Endodermal cell (in vitro differentiated cells): Measurements from ENCODE around the gene FFAR3. TPM values are rescaled to one million over a fixed set of nuclear protein-coding genes. Genes with fewer than 3 reads are reported as not detected.

ENCODE experiments used
- DNase-seq: peaks from one replicate; pipeline ENCODE4 v3.0.0-alpha.2; 2017
- H3K27ac ChIP-seq: 2 replicates; pipeline ENCODE4 v1.5.1; 2013; ENCODE audit warnings: mild to moderate bottlenecking, low read depth, low read length, moderate library complexity
- H3K27me3 ChIP-seq: 2 replicates; pipeline ENCODE4 v1.6.1; 2013; ENCODE audit warnings: mild to moderate bottlenecking, low read length, moderate library complexity; ENCODE audit not compliant: insufficient read depth, control insufficient read depth, poor library complexity, severe bottlenecking
- H3K36me3 ChIP-seq: 2 replicates; pipeline ENCODE4 v1.7.0; 2013; ENCODE audit warnings: mild to moderate bottlenecking, low read length, moderate library complexity; ENCODE audit not compliant: control insufficient read depth, insufficient read depth
- H3K4me1 ChIP-seq: one replicate; pipeline ENCODE4 v1.7.0; 2013; ENCODE audit warnings: low read length; ENCODE audit not compliant: control insufficient read depth, insufficient read depth
- H3K4me3 ChIP-seq: 2 replicates; pipeline ENCODE4 v1.5.1; 2013; ENCODE audit warnings: mild to moderate bottlenecking, low read length, moderate library complexity
- H3K9ac ChIP-seq: 2 replicates; pipeline ENCODE4 v1.6.1; 2013; ENCODE audit warnings: mild to moderate bottlenecking, low read length, moderate library complexity; ENCODE audit not compliant: poor library complexity, severe bottlenecking; ENCODE audit errors: extremely low read depth
- H3K9me3 ChIP-seq: 2 replicates; pipeline ENCODE4 v1.6.1; 2013; ENCODE audit warnings: mild to moderate bottlenecking, low read length, moderate library complexity; ENCODE audit not compliant: control insufficient read depth
- H3K27ac Mint-ChIP-seq: 2 replicates; pipeline ENCODE4 v1.8.0; 2020; ENCODE audit warnings: mixed read lengths
- H3K27me3 Mint-ChIP-seq: 2 replicates; pipeline ENCODE4 v1.8.0; 2021; ENCODE audit warnings: mild to moderate bottlenecking, mixed read lengths; ENCODE audit not compliant: insufficient read depth
- H3K36me3 Mint-ChIP-seq: 2 replicates; pipeline ENCODE4 v1.8.0; 2020; ENCODE audit warnings: low read depth, mixed read lengths
- H3K4me1 Mint-ChIP-seq: 2 replicates; pipeline ENCODE4 v1.8.0; 2020; ENCODE audit warnings: mixed read lengths
- H3K4me3 Mint-ChIP-seq: 2 replicates; pipeline ENCODE4 v1.8.0; 2020; ENCODE audit warnings: mild to moderate bottlenecking, moderate library complexity, mixed read lengths
- H3K9me3 Mint-ChIP-seq: 2 replicates; pipeline ENCODE4 v1.8.0; 2020; ENCODE audit warnings: mild to moderate bottlenecking, mixed read lengths
- WGBS, 2 experiments: methylation state at CpG; one replicate each; pipeline versions ENCODE4 v1.1.5 to v1.1.7; 2013; ENCODE audit warnings: missing lambda C conversion rate in 2 of 2, mixed read lengths in 1 of 2; ENCODE audit not compliant: insufficient coverage in 1 of 2, insufficient read length in 1 of 2; 5-methylcytosine and 5-hydroxymethylcytosine counted together
- total RNA-seq, 2 donors: library from RNA; stranded (reverse); fragmentation: NEBNext Ultra II Directional in 1 of 2; extraction: Animal tissue kit (Norgen Biotek cat#: 25700) in 1 of 2; gene quantifications; 2 replicates in 1 of 2; 3 replicates in 1 of 2; pipeline ENCODE4 v1.2.1, GENCODE V29; 2021
- TF ChIP-seq, protein P1 (sequence below): fragments of 200-600 bp; sonication (generic); conservative IDR thresholded peaks from 2 replicates; pipeline ENCODE4 v1.5.0; 2021; ENCODE audit warnings: antibody characterized with exemption, mild to moderate bottlenecking

The FFAR3 gene
- total RNA-seq, 2 donors from 2014 or later: not detected

DNA sequence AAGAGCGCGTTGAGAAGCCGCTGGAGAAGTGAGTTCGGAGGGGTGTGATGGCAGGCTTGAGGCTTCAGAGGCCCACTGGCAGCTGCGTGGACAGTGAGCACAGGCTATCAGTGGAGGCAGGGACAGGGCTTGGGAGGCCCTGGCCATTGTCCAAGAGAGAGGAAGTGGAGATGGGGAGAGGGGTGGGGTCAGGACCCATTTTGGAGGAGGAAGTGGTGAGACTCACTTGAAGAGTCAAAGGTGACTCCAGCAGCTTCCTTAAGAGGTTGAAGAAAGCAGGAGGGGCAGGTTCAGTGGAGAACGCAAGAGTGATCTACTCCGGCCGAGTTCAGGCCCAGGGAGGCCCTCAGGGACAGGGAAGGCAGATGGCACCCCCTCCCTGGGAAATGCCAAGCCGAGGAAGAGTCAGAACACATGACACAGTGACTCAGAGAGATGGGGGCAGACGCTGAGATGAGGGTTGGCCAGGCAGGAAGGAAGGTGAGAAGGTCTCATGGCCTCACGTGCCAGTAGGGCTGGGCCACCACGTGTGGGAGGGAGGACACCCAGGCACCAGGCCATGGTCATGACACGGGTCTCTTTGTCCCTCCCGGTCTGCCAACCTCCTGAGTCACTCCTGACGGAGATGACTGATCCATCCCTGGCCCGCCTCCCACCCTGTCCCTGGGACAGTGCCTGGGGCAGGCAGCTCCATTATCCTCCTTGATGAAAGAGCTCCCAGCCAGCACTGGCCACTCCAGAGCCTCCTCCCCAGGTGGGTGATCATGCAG, 39.4 kb upstream of the FFAR3 start:
- Histone ChIP-seq H3K27me3 (no peaks in the 10 kb centered on the region), H3K4me1 (no peaks in the 10 kb centered on the region), H3K4me3 (no peak overlapping the region), H3K9ac (no peak overlapping the region), H3K36me3 (no peaks in the 10 kb centered on the region), H3K27ac (no peak overlapping the region), H3K9me3 (peaks cover 7% of the 10 kb centered on the region)
- H3K36me3 Mint-ChIP-seq: no peaks in the 10 kb centered on the region
- no peak overlapping the region for H3K4me3 Mint-ChIP-seq
- no peaks in the 10 kb centered on the region for H3K27me3 Mint-ChIP-seq
- H3K9me3 Mint-ChIP-seq: peaks cover 8% of the 10 kb centered on the region
- H3K4me1 Mint-ChIP-seq: peaks cover 5% of the 10 kb centered on the region
- TF ChIP-seq, protein P1, sequence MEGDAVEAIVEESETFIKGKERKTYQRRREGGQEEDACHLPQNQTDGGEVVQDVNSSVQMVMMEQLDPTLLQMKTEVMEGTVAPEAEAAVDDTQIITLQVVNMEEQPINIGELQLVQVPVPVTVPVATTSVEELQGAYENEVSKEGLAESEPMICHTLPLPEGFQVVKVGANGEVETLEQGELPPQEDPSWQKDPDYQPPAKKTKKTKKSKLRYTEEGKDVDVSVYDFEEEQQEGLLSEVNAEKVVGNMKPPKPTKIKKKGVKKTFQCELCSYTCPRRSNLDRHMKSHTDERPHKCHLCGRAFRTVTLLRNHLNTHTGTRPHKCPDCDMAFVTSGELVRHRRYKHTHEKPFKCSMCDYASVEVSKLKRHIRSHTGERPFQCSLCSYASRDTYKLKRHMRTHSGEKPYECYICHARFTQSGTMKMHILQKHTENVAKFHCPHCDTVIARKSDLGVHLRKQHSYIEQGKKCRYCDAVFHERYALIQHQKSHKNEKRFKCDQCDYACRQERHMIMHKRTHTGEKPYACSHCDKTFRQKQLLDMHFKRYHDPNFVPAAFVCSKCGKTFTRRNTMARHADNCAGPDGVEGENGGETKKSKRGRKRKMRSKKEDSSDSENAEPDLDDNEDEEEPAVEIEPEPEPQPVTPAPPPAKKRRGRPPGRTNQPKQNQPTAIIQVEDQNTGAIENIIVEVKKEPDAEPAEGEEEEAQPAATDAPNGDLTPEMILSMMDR: no peak
- 92 to 94% methylated on average over 11 to 16 of the region's 16 CpGs for WGBS, 2 experiments
- H3K27ac Mint-ChIP-seq: peak overlapping the region; percentile 61
- no peak for DNase-seq

DNA sequence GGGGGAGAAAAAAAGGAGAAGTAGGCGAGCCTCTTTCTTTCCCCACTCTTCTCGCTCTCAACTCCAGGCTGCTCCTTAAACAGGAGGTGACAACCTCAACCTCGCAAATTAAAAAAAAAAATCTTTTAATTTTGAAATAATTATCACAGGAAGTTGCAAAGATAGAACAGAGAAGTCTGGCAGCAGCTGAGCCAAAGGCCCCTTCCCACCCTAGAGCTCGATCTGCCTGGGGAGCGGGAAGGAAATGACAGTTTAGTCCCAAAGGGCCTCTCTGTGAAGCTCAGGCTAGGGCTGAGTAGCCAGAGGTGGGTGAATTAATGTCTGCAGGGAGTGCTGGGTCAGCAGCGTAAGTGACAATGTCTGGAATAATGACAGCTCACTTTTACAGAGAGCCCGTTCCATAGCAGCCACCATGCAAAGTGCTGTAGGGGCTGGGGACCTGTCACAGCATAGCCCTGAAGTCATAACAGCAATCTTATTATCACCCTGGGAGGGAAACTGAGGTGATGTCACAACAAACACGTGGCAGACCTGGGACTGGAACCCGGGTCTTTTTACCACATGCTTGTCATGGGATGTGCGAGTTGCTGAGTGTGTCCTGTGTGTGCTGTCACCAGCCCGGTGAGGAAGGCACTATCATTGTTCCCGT, 38.1 kb upstream of the FFAR3 start:
- Mint-ChIP-seq H3K36me3 (no peaks in the 10 kb centered on the region), H3K27ac (no peak overlapping the region), H3K9me3 (peaks cover 8% of the 10 kb centered on the region), H3K27me3 (no peaks in the 10 kb centered on the region), H3K4me3 (no peak overlapping the region), H3K4me1 (peaks cover 5% of the 10 kb centered on the region)
- no peaks in the 10 kb centered on the region for H3K27me3 ChIP-seq
- H3K36me3 ChIP-seq: no peaks in the 10 kb centered on the region
- no peak overlapping the region for H3K27ac ChIP-seq
- no peaks in the 10 kb centered on the region for H3K4me1 ChIP-seq
- DNase-seq: no peak
- no peak overlapping the region for H3K9ac ChIP-seq
- WGBS, 2 experiments: 83 to 84% methylated on average over 9 to 12 of the region's 12 CpGs
- TF ChIP-seq, protein P1: no peak
- H3K4me3 ChIP-seq: no peak overlapping the region
- H3K9me3 ChIP-seq: peaks cover 7% of the 10 kb centered on the region

DNA sequence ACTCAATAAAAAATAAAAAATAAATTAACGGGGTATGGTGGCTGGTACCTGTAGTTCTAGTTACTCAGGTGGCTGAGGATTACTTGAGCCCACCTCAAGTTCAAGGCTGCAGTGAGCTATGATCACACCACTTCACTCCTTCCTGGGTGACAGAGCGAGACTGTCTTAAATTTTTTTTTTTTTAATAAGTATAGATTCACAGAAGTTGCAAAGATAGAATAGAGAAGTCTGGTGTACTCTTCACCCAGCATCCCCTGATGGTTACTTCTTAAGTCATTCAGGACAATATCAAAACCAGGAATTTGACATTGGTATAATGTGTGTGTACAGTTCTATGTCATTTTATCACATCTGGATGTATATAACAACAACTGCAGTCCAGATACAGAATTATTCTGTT, 37.0 kb upstream of the FFAR3 start:
- Histone ChIP-seq H3K9me3 (peaks cover 7% of the 10 kb centered on the region), H3K27me3 (no peaks in the 10 kb centered on the region), H3K36me3 (no peaks in the 10 kb centered on the region), H3K4me3 (no peak overlapping the region), H3K9ac (no peak overlapping the region), H3K4me1 (no peaks in the 10 kb centered on the region), H3K27ac (no peak overlapping the region)
- TF ChIP-seq, protein P1: no peak
- peaks cover 5% of the 10 kb centered on the region for H3K4me1 Mint-ChIP-seq
- DNase-seq: no peak
- H3K9me3 Mint-ChIP-seq: peaks cover 8% of the 10 kb centered on the region
- no peak overlapping the region for H3K27ac Mint-ChIP-seq
- H3K4me3 Mint-ChIP-seq: no peak overlapping the region
- WGBS, 2 experiments: 81 to 100% methylated on average over 1 to 2 of the region's 2 CpGs
- no peaks in the 10 kb centered on the region for H3K27me3 Mint-ChIP-seq
- H3K36me3 Mint-ChIP-seq: no peaks in the 10 kb centered on the region
